Renal pelvis (tissue), 4 donors: ENCODE results near the gene ARPP21. TPM values are rescaled to one million over a fixed set of nuclear protein-coding genes. Genes with fewer than 3 reads are reported as not detected.
"Not testable (repeated sequence)": the region's sequence is repeated elsewhere in the genome, so short reads cannot be mapped to it uniquely, and the experiment has no call there.

Source experiments
- DNase-seq: peaks from one replicate; pipeline ENCODE4 v3.0.0-alpha.2; 2013
- polyA plus RNA-seq, 3 donors: library from polyadenylated mRNA; unstranded; fragments of 120-200 nt; gene quantifications; one replicate each; pipeline ENCODE4 v1.2.1, GENCODE V29; 2013; ENCODE audit not compliant: insufficient read length in 3 of 3

The ARPP21 gene
- polyA plus RNA-seq, 3 donors: 1.3 to 1.8 (median 1.7) TPM

DNA sequence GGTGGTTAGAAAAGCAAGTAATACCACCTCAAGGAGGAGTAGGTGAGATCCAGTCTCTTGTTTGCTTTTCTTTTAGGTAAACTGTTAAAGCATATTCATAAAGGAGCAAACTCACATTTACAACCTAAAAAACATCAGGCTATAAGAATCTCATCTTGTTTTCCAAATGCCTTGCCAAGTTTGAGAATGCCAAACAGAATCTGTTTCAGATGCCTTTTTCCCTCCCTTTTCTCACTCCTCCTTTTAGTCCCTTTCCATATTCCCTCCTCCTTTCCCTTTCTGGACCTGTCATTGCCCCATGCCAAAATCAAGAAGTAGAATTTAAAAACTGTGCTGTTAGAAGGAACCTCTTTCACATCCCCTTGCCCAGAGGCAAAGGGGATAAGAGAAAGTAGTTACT lies 140.3 kb downstream of the ARPP21 start:
- no peak for DNase-seq

DNA sequence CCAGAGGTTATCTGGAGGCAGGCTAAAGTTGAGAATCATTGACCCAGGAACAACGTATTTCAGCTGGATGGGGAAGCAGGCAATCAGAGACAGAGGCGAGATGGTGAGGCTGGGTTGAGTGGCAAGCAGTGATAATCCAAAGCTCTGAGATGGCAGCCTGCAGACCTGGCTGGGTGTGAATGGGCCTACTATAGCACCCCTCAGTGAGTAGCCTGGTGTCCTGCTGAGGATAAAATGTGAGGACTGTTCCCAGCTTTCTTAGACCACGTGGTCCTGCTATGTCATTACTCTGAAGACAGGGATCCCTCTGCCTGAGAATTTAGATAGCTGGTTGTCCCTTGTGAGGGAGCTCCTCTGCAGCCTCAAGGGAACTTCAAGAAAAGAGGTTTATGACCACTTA lies 141.5 kb downstream of the ARPP21 start:
- DNase-seq: no peak

DNA sequence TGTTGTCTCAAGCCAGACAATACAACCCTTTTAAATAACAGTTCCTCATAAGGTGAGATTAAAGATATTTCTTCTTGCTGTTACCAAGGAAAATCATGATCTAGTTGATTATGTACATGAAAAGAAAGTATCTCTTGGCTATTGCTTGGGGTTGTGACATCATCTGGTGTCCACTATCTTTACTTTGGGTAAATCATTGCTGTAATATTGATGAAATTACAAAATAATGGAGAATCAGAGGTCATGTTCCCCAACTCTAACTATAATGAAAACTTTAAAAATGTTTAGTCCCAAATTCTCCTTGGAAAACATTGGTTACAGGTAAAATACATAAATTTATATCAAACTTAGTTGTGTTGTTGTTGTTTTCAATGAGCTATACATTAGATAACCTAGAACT lies 142.2 kb downstream of the ARPP21 start:
- no peak for DNase-seq

DNA sequence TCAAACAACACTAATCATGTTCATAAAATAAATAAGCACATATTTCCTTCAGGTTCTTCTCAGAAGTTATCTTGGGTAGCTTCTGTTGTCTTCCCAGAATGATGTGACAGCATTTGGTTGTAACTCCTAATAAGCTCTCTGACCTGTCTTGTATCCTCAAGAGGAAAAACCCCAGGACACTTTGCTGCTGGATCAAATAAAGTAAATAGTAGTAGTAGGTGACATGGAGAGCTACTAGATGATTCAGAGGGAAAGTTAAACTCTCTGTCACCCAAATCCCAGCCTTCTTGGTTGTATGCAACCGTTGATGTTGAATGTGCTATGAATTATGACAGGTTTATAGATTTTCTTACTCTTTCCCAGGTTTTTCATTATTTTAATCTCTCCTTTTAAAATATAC lies 143.0 kb downstream of the ARPP21 start:
- no peak for DNase-seq

DNA sequence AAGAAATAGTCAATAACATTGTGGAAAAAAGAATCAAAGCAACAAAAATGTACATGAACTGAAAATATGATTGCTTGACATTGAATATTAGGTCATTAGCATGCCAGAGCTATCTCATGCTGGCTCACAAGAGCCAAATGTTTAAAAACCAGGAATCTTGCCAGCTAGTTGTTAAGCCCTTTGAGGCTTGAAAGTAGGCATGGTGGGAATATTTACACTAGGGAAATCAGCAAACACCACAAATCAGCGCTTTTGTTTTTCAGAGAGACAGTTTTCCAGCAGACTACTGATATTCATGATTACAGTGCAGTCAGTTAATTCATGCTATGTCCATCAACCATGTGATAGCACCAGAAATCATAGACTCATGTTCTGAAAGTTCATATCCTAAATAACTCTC lies 144.8 kb downstream of the ARPP21 start:
- no peak for DNase-seq

DNA sequence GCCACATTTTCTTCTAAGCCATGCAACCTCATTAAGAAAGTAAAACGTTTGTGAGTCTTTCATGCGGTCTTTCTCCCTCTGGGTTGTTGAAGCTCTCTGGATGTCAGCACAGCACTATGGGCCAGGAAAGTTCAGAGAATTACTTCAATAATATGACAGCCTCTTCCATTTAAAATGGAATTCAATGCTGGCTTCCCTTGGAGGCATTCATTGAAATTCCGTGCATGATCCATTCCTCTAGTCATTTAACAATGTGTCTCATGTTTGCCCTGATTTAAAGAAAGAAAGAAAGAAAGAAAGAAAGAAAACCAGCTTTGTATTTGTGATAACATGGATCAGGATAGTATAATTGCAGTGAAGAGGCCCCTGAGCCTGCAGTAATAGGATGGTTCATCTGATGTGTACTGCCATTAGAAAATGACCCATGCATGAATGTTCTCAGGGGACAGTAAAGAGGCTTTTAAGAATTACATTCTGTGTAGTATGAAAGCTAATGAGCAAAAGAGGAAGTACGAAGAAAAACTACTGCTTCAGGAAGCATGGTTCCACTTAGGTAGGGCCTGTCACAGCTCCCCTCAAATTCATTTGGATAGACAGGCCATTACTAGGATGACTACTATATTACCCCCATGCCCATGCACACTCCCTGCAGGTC lies 146.0 kb downstream of the ARPP21 start:
- no peak for DNase-seq

DNA sequence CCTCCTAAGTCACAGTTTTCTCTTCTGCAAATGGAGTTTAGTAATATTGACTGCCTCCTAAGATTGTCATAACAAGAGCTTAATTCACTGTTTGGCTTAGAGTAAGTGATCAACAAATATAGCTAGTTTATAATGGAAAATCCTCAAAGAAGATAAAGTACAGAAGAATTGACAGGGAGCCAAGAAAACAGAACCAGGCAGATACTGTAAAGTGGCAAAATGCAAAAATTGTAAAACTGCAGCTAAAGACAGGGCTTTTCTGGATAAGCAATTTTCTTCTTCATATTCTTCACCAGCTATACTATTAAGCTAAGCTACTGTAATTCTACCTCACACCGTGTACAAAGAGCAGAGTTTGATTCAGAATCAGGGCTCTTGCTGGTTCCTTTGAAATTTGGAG lies 148.6 kb downstream of the ARPP21 start:
- no peak for DNase-seq

DNA sequence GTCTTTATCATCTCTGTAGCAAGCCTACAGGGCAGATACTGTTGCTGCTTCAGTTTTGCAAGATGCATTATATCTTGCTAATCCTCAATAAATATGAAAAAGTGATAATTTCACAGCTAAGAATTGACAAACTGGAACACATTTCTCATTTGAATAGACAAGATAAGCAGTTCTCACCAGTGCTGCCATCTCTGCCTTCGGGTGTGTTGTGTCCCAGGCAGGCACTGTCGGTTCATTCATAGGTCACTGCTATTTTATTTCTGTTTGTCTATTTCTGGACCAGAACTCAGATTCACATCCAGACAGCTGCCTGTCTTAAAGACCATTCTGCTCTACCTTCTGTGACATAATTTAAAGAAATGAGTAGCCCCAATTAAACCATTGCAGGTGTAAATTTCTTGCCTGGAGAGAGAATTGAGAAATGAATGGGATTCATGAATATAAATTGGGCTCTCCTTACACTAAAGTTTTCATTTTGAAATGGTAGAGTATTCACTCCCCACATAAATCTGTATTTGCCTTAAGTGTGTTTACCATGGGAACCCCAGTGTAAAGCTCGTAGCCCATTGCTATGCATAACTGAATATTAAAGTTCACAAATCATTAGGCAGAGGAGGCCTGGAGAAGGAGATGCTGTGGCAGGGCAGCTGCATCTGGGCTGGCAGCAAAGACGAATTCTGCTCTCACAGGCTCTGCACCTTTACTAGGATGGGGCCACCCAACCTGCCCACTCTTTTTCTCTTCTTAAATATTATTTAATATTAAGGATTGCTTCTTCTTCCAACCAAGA lies 149.9 kb downstream of the ARPP21 start:
- no peak for DNase-seq

DNA sequence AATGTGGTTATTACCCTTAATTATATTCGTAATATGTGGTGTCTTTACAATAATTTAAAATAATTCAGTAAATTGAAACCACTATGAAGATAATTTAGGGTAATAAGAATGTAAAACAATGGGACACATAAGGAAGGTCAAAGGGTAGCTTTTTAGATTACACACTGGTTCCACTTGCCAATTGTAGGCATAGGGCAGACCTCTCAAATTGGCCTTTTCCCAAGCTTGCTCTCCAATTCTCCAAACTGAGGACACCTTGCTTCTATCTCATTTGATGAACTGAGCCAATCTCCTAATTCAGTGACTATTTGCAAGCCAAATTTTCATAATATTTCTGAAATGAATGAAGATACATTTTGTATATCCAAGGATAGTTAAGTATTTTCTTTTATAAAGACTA lies 151.4 kb downstream of the ARPP21 start:
- no peak for DNase-seq

DNA sequence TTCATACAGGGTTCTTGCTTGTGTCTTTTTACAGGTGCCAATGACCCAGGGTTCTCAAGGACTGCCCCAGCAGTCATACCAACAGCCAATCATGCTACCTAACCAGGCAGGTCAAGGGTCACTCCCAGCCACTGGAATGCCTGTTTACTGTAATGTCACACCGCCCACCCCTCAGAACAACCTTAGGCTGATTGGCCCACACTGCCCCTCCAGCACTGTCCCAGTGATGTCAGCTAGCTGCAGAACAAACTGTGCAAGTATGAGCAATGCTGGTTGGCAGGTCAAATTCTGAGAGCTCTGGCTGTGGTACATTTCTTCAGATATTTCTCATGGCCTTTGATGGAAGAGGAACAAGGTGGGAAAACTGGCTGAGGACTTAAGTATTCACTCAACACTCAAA lies 154.3 kb downstream of the ARPP21 start:
- no peak for DNase-seq

DNA sequence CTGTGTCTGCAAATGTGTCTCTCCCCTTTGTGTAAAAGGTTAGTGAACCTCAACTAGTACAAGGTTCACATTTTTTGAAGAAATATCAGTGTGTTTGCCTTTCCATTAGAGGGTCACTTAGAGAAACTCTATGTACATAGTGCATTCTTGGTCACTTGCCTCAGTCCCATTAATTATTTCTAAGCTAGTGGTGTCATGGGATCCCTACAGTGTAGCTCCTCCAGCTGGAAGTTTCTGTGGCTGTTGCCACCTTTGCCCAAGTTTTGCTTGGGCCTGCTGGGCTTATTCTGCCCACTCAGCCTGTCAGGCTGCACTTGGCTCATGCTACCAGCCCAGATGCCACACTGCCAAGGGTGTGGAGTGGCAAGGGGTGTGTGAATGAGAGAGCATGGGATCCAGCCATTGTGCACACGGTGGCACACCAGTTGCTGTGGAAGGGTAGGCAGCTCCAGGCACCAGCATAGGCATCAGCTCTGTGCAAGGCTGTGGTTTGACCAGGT lies 161.7 kb downstream of the ARPP21 start:
- no peak for DNase-seq

DNA sequence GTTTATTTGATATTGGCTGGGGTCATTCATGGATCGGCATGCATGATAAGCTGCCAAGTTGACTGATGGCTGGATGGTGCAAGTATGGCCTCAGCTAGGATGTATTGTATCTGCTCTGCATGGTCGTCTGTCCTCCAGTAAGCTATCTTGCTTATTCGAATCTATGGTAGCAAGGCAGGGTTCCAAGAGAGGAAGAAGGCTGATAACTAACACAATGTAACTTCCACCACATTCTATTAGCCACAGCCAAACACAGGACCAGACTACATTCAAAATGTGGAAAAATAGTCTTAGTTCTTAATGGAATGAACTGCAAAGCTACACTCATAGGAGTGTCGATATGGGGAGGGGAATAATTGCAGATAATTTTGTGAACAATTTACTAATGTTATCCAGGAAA lies 175.2 kb downstream of the ARPP21 start:
- no peak for DNase-seq

DNA sequence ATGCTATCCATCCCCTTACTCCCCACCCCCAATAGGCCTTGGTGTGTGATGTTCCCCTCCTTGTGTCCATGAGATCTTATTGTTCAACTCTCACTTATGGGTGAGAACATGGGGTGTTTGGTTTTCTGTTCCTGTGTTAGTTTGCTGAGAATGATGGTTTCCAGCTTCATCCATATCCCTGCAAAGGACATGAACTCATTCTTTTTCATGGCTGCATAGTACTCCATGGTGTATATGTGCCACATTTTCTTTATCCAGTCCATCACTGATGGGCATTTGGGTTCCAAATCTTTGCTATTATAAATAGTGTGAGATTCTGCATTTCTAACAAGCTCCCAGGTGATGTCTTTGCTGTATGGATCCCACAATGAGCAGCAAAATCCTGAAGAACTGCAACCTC lies 176.5 kb downstream of the ARPP21 start:
- DNase-seq: not testable (repeated sequence)

DNA sequence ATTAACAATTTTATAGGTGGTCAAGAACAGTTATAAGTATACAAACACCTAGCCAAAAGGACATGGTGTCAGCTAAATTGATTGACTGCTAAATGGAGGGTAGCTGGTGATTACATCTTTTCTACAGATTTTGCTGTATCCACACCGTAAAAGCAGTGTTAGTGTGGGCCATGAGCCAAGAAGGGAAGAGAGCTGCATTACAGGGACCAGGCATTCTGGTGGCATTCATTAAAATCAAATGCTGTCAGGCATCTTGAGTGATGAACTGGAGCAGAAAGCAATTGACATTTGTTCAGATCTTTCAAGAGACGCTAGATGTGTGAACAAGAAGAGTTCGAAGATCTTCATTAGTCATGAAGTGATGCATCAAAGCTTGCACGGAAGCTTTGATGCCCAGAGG lies 177.9 kb downstream of the ARPP21 start:
- no peak for DNase-seq

DNA sequence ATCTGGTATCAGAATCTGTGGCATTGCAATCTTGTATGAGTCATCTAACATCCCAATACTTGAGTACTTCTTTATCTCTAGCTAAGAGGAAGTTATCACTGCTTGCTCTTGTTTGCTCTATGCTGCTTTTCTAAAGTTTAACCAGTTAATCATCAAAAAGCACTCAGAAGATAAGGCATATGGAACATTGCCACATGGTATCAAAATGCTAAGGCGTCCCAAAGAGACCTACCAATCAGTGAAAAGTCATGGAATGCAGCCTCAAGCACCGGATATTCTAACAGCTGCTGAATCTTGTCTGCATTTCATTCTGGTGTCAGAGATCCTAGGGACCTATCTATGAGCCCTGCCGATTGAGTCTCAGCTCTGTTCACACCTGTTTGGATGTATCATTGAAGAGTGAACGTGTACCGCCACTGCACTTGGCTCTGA lies 192.8 kb downstream of the ARPP21 start:
- DNase-seq: no peak
